GM19351 (cell line): ENCODE measurements around the gene SMG6.

Experiments used
- ATAC-seq: cut with Tn5 transposase; IDR thresholded peaks from one replicate; pipeline ENCODE4 v1.9.1; 2021; ENCODE audit warnings: mild to moderate bottlenecking, moderate library complexity; ENCODE audit not compliant: unreplicated experiment

The SMG6 gene

DNA sequence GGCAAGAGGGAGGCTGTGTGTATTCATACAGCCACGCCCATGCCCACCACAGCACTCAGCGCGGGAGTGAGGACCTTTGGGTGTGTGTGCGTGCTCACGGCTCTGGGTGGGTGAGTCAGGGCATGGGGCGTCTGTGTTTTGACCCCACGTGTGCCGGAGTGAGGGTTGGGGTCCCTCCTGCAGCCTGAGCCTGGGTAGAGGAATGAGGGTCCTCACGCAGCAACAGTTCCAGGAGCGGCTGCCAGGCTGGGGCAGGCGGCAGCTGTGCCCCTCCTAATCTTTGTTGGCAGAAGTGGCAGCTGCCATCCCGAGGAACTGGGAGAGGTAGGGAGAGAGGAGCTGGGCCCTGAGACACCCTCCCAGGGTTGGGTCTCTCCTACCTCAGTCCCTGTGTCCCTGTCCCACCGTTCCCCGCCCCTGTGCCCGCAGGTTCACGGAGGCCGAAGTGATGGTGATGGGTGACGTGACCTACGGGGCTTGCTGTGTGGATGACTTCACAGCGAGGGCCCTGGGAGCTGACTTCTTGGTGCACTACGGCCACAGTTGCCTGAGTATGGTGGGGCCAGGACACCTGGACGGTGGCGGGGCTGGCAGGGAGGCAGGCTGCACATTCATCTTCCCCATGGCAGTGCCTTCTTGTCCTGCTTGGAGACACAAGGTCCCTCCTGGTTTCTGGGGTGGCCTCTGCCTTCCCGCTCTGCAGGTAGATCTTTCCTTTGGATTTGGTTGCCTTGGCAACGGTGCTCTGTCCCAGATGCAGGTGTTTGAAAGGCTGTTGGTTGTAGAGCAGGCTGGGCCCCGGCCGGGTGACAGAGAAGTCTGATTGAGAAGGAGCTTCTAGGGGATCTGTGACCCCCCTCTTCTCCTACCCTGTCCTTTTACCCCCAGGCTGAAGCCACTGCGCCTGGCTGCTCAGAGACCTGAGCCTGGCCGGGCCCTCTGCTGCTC, 267.8 kb downstream of the SMG6 start:
- ATAC-seq, result no peak

DNA sequence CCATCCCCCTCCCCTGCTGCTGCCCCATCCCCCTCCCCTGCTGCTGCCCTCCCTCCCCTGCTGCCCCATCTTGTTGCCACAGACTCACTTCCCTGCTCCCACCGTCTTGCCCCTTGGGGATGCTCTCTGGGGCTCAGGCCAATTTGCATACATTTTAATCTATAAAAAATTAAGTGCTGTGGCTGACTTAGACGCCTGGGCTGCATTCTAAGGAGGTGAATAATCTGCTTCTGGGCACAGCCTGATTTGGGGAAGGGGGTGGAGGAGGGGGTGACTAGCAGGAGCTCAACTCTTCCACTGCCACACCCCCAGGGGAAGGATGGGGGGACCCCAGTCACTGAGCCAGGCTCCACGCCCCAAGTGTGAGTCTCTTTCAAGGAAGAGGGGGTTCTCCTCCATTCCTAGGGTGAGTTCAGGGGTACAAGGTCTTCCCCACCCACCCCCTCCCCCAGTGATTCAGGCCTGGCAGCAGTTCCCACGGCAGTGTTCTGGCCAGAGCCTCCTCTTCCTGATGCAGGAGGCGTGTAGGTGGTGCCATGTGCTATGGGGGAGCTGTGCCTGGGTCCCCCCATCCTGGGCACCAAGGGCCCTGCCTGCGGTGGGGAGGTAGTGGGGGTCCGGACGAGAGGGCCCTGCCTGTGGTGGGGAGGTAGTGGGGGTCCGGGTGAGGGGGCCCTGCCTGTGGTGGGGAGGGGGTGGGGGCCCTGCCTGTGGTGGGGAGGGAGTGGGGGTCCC, 268.6 kb downstream of the SMG6 start:
- ATAC-seq, result no peak

DNA sequence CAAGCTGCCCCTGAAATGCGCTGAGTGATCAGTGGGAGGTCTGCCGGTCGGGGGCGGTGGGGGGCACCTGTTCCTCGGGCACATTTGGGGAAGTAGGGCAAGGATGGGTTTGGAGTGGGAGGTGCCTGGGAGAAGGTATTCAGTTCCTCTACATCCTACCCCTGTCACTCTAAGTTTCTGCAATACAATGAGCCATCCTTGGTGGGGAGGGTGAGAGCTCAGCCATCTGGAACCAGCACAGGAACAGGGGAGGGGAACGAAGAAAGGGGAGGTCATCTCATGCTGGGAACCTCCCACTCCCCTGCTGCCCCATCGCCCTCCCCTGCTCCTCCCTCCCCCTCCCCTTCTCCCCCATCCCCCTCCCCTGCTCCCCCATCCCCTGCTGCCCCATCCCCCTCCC, 269.4 kb downstream of the SMG6 start:
- no peak for ATAC-seq

DNA sequence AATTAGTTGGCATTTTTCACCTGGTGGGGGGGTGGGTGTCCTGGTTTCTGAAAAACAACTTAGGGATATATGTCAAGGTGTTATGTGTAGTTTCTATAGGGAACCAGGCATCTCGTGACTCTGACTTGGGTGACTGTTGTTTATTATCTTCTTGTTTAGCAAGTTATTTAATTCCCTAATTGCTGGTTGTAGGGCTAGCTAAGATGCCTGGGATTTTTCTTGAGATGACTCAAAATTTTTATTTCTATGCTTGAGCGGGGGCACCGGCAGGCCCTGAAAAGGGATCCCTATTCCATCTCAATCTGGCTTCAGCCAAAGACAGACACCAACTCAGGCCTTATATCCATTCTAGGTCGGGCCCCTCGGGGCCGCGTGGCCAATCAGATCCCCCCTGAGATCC, 270.4 kb downstream of the SMG6 start:
- ATAC-seq, result no peak

DNA sequence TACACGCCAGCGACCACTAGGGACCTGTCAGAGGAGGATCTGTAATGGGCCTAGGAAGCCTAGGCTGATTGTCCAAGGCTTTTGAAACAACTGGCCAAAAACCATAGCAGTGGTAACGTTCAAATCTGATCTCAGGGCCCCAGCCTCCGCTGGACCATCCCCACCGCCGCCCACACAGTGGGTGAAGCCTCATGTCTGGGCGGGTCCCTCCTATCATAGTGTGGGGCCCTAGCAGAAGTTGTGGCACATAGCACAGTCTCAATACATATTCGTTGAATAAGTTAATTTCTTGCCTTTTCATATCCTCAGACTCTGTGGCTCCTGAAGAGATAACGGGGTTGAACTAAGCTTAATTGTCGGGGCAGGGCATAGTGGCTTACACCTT, 272.8 kb downstream of the SMG6 start:
- peak; percentile 25 for ATAC-seq

DNA sequence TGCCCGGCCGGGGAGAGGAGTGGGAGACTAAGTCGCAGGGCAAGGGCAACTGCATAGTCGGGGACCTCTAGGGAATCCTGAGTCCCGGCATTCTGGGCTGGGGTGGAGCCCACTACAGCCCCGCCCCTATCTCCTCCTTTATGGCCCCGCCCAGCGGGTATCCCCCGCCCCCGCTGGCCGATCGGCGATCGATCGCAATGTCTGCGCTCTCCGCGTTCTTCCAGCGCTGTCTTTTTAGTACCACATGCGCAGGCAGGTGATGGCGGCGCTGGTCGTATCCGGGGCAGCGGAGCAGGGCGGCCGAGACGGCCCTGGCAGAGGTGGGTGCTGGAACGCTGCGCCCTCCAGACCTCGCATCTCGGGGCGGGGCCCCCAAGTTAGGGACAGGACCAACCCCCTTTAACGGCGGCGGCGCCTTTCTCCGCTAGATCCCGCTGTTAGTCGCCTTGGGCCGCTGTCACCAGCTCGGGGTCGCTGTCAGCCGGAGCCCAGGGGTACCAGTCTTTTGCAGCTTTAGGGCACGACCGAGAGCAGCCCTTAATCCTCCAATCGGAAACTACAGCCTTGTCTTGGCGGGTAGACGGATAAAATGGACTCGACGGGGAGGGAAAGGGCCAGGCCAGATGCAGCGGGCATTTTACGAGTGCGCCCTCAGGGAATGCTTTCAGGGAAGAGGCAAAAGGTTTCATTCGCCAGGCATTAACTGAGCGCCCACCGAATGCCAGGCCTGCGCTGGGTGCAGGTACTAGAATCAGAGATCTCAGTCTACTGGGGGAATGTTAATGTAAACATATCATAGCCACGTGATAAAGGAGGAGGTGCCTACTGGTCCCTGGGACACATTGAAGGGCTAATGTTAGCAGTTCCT, 273.4 kb downstream of the SMG6 start, which contains the start of gene DPH1:
DPH1 (plus strand) TSS at position 243 of the 868 bp plus-strand sequence; CDS start at position 260, 17 bp downstream.
- peak; percentile 83 for ATAC-seq

DNA sequence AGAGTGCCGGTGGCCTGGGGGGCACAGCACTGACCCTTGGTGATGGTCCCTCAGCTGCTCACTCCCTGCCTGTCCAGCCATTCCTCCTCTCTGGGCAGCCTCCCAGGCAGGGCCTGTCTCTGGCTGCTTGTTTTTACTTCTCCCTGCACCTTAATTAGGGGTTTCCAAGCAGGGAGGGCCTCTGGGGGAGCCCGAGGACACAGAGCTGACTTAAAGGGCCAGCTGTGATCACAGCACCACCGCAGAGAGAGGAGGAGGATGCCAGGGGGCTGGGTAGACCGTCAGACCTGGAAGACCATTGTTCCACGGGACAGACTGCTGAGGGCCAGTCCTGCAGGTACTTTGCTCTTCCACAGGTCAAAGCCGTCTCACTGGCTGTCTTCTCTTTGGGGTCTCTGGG, 274.8 kb downstream of the SMG6 start:
- ATAC-seq, result no peak

DNA sequence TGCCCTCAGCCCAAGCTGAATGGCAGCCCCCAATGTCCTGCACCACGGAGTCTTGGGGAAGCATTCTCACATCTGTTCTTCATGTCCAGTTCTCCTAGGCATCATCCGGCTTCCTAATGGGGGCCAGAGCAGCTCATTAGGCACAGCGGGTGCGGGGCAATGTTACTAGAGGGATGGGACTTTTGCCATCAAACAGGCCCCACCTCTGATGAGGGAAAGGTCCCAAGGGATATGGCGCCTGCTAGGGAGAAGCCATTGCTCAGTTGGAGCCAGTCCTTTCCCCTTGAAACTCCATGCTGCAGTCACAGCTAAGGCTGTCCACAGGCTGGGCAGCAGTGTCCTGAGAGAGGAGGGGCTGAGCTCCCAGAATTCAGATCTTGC, 275.4 kb downstream of the SMG6 start:
- ATAC-seq, result no peak

DNA sequence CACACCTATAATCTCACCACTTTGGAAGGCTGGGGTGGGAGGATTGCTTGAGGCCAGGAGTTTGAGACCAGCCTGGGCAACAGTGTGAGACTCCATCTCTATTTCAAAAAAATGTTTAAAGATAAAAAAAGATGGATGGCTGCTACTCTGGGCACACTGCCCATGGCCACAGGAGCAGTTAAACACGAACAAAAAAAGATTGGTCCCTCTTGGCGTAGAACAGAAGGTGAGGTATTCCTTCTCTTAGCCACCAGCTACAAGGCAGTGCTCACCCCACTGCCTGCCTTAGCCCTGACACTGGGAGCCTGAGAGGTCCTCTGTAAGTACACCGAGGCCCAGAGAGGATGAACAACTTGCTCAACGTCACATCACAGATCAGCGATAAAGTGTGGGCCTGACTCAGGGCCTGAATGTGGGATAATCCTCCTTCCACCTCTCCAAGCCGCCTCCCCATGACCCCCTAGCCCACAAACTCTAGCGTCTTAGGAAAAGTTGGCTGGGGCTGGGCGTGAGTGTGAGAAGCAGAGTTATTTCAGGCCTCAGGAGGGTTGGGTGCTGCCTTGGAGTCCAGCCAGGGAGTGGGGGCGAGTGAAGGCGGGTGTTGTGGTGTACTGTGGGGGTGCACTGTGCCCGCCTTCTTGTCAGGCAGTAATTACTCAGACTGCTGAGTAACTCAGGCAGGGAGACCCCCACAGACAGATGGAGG, 275.9 kb downstream of the SMG6 start:
- ATAC-seq, result no peak

DNA sequence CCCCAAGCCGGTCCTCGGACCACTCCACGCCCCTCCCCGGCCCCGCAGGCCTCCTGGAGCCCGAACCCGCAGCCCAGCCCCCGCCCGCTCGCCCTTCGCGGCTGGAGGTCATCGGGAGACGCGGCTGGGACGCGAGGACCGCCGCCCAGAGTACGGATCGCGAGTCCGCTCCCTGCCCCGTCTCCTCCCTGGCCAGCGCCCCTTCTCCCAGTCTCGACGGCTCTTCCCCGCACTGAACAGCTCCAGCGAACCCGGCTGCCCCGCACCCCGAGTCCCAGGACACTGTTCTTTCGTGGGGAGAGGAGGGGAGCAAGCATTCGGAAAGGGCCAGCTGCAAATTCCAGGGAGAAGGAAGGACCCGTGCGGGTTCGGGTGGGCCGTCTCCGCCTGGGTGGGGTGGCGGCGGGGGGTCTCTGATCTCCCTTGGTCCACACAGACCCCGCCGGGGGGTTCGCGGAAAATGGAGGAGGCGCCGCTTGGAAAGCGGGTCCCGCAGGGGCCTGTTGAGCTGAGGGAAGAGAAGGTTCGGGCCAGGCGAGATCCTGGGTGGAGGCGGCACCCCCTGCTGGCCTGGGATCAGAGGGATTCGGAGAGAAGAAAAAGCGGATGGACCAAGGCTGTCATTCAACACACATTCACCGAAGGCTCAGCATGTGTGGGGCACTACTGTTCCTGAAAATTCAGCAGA, 277.8 kb downstream of the SMG6 start:
- ATAC-seq, result no peak

DNA sequence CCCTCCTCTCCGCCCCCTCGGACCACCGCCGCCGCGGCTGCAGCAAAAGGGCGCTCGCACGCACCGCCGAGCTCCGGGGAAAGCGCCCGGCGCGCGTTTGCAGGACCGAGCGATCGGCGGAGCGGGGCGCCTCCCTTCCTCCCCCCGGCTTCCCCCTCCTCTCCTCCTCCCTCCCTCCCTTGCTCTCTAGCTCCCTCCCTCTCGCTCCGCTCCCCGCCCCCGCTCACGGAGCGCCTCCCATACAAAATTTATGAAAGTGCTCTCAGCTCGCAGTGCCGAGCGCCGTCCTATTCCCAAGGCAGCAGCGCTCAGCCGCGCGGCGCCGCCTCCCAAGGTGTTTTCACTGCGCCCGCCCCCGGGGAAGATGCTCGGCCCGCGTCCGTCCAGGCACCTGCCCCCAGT, 278.4 kb downstream of the SMG6 start, which contains the start of gene RTN4RL1:
RTN4RL1 (minus strand) TSS at position 115 of the 402 bp plus-strand sequence. CDS start 469 bp downstream, outside the sequence.
- ATAC-seq, result no peak

DNA sequence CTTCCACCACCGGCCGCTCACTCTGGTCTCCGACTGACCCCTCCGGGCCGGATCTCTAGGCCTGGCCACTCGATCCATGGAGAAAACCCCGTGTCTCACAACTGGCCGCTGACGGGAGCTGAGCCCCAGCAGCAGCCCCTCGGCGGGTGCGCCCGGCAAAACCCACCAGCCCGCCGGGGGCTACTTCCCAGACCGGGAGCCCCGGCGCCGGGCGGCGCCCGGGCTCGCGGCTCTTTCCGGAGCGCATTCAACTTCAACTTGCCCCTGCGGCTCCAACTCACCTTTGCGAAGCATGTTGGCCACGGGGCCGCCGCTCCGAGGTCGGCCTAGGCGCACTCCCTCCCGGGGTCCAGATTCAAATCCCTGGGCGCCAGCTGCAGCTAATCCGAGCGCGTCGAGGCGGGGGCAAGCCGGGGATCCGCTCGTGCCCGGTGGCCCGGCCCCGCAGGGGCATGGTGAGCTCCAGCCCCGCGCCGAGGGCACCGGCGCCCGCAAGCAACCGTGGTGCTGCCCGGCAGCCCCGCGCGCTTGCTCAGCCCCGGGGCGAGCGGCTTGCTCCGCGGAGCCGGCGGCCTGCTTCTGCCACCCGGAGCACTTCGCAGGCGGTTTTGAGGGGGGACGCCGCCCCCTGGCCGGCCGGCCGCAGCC, 278.9 kb downstream of the SMG6 start:
- no peak for ATAC-seq

DNA sequence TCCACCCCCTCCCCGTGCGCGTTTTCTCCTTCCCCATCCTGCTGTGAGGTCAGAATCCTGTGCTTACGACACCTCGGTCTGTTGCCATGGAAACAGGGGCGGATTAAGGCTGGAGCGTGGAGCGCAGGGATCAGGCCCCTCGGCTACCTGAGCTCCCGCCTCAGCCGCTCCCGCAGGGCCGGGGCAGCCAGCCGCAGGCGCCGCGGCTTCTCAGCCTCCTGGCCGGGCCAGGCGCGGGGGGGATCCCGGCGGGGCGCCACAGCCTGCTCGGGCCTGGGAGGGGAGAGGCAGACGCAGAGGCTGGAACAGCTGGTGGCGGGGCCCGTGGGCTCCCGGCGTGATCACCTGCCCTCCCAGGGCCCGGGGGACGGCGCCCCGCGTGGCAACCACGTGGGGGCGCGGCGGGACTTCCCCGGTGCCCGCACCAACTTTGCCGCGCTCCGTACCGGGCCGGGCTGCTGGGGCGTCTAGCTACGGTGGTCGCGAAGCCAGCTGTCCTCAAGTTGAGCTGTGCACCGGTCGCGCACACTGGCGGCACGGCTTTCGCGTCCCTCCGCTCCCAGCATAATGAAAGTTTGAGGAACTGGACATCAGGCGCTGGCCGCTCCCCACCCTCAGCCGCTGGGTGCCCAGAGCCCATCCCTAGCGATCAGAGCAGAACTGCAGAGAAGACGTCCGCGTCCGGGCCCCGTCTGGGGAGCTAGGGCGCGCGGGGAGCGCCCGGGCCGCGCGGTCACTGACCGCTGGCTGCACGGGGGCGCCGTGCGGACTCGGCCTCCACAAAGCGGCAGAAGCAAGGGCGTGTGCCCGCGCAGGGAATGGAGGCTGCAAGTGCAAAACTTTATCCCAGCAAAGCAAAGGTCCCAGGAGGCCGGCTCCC, 279.7 kb downstream of the SMG6 start:
- no peak for ATAC-seq

DNA sequence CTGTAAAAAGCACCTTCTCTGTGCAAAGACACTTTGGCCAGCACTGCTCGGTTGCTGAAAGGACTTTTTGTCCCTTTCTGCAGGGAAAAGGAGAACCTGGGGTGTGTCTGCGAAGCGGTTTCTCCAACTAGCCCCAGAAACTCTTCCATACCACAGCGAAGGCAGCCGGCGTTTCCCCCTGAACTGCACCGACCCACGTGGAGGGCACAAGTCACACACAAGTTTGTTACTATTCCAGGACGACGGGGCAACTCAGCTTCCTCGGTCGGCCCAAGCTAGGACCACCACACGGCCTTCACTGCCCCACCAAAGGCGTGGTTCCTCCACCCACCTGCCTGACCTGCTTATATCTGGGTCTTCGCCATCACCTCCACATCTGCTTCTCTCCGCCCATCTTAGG, 280.3 kb downstream of the SMG6 start:
- ATAC-seq, result no peak

DNA sequence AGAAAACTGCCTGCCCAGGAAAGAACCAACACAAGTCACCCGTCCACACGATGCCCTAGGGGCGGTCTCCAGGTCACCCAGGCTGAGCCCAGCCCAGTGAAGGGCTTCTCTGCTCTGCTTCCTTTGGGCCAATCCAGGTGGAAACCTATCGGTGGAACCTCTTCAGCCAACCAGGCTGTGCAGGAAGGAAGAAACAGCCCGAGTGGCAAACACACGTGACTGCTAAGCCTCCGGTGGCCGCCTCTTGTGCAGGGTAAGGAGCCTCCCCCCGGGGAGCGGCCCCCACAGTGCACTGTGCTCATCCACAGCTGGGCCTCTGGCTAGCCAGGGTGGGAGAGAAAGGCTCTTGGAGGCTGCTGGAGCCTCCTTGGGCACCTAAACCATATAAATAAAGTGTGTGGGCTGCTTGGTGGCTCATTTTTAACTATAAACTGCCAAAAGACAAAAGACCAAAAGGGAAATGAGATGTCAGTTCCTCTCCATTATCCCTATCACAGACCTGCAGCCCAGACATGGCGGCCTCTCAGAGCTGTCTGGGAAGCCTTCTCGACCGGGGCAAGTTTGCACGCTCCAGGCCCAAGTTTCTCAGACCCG, 280.8 kb downstream of the SMG6 start:
- ATAC-seq, result no peak

DNA sequence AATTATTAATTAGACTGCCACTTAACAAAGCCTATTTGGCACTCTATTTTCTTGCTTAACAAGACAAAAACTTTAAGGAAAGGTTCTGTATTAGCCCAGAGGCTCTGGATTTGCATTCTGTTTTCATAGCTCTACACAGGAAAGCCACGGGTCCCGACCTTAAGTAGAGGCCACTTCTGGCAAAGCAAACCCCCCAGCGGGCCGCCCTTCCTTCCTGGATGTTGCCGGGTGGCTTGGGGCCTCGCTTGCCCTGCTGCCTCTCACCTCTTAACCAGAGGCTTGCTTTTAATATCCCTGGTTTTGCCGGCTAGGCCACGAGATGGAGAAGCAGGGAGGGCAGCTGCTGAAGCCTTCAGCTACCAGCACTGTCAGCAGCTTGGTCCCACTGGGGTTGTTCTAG, 282.9 kb downstream of the SMG6 start:
- ATAC-seq, result no peak

DNA sequence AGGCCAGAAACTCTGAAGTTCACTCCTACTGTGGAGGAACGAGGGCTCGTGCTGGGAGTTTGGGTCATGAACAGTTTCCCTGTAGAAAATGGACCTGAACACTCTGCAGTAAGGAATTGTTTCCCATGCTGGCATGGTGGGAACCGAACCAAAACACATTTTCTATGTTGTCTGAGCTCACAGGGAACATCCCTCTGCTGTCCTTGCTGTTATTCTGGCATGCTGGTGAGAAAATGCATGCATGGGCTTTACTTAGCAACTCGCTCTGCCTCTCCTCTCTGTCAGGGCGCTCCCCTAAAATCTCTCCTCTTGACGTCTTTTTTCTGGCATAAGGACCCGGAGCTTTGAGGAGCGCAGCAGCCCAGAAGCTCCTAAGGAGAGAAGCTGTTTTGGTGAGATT, 283.9 kb downstream of the SMG6 start:
- no peak for ATAC-seq
